Midbrain (tissue), 1 donor: ENCODE data around the gene EPHA2.
A peak's percentile ranks its signal among the peaks of the same experiment; 100 is the strongest.

ENCODE experiments used
- DNase-seq: peaks from one replicate; lab custom pipeline; 2025; lab: John Stamatoyannopoulos, UW

Gene EPHA2

DNA sequence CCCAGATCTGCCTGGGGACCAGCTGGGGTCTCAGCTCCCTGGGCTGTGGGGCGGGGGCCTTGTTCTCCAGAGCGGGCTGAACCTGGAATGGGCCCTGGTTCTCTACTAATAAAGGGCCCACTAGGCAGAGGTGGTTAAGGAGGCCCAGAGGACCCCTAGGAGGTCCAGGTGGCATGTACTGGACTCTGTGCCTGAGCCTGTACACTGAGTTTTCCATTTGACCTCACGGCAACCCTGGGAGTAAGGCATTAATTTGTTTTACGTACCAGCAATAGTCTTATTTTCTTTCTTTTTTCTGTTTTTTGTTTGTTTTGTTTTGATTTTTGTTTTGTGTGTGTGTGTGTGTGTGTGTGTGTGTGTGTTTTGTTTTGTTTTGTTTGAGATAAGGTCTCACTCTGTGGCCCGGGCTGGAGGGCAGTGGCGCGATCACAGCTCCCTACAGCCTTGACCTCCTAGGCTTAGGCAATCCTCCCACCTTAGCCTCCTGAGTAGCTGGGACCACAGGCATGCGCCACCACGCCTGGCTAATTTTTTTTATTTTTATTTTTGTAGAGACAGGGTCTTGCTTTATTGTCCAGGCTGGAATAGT, 62.9 kb downstream of the EPHA2 start:
- DNase-seq: no peak

DNA sequence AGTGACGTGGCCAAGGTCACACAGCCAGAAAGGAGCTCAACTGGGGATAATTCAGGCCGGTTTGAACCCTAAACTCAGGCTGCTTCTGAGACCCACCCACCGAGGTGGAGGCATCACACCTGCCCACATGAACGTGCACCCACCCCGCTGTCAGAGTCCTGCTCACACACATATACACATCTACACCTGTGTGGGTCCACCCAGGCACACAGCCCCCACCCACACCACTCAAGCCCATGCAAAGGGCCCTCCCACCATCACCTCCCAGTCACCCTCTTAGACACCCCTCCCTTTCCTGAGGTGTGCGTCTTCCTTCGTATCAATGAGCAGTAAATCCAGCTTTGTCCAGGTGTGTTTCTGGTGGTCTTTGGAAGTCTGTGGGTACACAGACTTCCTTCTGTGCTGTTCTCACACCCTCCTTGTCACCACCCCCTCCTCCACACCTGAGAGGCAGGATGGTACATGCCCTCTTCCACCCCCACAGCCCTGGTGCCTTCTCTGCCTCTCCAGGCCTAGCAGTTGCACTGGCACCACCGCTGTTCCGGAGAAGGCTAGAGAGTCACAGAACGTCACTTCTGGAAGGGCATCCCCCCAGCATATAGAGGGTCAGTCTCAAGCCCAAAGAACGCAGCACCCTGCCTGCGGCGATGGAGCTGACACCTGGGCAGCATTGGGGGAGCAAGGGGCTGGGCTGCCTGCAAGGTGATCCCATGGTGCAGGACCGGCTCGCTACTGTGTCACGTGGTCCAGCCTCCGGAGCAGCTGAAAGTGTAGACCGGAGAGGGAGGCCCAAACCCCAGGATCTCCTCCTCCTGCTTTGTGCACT, 63.6 kb downstream of the EPHA2 start:
- DNase-seq: no peak

GRCh38 chr1:16091296-16091695, 64.6 kb downstream of the EPHA2 start:
- no peak for DNase-seq

DNA sequence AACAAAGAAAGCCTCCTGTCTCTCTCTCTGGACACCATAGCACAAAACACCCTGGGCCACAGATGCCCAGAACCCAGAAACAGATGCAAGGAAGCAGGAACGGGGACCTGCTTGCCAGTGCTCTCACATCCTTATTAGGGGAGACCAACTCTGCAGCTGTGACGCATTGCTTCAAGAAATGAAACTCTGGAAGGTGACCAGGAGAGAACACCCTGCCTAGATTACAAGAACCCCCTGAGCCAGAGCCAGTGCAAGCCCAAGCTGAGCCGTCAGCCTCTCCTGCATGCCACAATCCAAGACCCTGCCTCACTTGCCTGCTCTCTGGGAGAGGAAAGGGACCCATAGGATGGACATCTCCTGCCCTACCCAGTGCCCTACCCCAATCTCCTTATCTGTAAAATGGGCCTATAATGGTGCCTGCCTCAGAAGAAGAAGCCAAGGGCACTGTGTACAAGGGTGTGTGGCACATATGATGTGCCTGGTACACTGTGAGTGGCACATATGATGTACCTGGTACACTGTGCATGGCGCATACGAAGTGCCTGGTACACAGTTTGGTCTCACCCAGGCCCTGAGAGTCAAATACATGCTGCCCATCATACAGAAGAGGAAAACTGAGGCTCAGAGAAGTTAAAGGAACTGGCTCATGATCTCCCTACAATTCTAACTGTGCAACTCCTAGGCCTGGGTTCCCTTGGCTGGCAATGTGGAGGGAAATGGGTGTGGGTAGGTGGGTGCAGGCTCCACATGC, 65.6 kb downstream of the EPHA2 start:
- no peak for DNase-seq

DNA sequence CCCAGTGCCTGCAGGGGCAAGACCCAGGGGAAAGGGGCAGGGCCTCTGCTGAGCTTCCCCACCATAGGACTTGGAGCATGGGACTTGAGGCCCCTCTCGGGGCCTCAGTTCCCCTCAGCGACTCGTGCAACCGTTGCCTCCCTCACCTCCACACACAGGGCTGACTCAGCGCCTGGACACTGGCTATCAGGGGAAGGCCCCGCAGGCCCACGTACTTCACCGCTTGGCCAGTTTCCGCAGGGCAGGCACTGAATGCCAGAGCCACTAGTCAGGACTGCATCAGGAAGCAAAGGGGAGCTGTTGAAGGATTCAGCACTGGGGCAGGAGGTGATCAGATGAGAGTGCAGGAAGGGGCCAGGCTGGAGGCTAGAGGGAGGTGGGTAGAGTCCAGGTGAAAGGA, 66.9 kb downstream of the EPHA2 start:
- no peak for DNase-seq

- no peak for DNase-seq
Observed at GRCh38 chr1:16088351-16088911, 67.4 kb downstream of the EPHA2 start.

DNA sequence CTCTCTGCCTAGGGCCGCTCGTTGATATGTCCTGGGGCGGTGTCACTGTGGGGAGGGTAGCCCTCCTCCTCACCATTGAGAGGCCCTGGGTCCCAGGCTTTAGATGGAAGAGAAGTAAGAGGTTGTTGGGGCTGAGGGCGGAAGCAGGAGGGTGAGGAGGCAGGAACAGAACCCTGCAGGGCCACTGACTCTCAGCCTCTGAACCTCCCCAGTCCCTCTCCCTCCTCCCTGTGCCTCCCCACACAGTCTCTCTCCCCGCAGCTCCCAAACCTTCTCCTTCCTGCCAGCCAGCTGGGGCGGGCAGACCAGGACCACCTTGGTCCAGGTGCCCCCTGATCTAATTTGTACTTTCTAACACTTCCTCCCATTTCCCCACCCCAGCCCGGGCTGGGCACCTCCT, 68.1 kb downstream of the EPHA2 start:
- no peak for DNase-seq

- DNase-seq: no peak
Observed at GRCh38 chr1:16085522-16085921, 70.3 kb downstream of the EPHA2 start.

DNA sequence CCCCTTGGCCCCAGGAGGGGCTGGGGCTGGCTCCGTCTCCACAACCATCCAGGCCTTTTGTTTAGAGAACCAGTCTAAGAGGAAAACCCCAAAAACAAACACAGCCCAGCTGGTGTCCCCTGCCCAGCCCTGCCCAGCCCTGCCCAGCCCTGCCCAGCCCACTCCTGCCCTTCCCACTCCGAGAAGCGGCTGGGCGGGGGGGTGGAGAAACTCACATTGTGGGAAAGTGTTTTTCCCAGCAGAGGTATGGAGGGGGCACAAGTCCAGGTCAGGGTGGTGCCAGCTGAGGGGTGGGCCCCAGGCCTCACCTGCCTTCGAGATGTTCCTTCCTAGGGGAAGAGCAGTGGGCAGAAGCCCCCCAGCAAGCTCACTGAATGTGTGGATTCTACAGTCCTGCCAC, 72.4 kb downstream of the EPHA2 start:
- no peak for DNase-seq

DNA sequence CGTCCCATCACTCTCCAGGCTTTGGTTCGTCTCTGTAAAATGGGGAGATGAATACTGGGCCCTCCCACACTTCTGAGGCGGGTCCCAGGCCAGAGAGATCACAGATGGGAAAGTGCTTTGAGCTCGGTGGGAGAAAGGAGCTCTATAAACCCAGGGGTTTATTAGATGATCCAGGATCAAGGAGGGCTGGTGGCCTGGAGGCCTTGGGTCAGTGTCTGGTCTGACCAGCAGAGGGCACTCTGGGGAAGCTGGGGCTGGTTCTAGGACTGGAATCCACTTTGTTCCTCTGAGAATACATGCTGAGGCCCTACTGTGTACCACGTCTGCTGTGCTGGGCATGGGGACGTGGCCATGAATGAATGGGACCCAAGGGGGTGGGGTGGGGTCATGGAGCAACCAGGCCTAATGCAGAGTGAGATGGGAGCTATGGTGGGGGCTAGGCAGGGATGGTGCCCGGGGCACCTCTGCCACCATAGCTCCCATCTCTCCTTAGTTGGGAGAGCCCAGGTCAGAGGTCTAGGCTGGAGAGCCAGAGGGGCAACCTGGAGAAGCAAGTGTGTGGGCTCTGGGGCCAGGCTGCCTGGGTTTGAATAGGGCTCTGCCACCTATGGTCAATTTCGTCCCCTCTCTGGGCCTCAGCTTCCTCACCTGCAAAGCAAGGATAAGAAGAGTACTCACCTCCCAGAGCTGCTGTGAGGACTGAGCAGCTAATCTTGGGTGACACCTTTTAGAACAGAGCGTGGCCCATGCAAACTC, 73.4 kb downstream of the EPHA2 start:
- no peak for DNase-seq

DNA sequence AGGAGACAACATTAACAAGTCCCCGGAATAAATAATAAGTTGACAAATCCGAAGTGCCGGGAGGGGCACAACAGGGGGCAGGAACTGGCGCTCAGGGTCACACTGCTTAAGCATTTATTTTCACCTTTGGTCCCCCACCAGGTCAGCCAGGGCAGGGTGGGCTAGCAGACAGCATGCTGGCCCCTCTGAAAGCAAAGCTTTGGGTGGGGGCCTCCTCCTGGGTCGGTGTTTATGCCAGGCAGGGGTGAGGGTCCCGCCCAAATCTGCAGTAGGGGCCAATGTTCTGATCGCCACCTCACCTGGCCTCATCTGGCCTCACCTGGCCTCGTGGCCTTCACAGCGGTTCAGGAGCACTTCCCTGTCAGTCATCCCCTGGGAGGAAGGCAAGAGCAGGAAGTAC, 74.2 kb downstream of the EPHA2 start:
- no peak for DNase-seq

- DNase-seq: no peak
Observed at GRCh38 chr1:16080422-16081150, 75.3 kb downstream of the EPHA2 start.

DNA sequence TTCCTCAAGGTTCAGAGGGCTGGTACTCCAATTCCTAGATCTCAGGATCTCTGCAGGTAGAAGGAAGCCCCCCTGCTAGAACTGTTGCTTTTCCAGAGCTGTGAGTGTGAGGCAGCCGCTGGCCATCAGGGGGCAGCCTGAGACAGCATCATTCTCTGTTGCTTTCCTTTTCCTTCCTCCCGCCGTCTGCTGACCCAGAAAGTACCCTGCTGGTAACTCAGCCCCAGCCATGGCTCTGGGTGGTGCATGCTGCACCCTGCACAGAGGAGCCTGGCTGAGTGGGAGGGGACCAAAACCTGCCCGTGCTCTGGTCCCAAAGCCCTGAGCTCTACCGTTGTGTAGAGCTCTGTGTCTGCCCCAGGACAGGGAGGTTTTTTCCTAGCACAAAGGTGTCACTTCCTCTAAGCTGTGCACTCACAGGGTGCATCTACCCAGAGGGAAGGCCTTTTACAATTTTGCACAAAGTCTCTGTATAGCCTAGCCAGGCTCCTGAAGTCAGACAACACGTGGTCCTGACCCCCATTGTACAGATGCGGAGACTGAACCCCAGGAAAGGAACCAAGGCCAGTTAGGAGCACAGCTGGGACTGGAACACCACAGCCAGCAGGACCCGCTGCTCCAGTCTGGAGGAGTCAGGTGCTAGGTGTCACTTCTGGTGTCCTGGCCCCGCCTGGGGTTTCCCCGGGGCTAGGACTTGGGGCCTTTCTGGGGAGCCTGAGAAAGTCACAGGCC, 76.8 kb downstream of the EPHA2 start:
- peak; percentile 70 for DNase-seq

- no peak for DNase-seq
Observed at GRCh38 chr1:16077406-16078245, 78.2 kb downstream of the EPHA2 start.

- DNase-seq: no peak
Observed at GRCh38 chr1:16076865-16077238, 79.0 kb downstream of the EPHA2 start.

DNA sequence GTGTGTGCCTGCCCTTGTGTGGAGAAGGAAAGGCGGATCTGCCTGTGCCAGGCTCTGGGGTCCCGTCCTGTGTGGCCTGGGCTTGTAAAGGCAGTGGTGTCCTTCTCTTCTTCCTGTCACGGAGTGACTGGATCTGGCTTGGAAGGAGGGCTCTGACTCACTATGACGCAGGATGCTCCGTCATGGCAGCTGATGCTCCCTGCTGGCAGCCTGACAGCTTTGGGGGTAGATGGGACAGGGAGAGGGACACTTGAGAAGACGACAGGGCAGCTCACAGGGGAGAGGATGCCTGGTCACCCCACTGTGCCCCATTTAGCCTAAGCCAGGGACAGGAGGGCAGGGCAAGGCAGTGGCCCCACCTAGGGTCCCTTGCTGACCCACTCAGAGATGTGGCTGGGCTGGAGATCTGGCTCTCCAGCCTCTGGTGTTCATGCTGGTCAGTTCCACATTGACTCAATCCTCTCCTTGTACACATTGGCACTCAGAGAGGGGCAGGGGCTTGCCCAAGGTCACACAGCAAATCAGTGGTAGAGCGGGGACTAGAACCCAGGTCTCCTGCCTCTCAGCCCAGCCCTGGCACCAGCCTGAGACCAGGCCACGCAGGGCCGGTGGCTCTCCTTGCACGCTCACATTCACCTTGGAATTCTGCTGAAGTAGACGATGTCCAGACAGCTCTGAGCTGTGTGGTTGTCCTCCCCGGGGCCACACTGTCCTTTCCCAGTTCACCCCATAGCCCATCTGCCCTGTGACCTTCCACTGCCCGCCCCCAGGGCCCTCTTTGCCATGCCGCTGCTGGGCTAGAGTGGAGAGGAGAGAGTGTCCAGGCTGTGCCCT, 79.6 kb downstream of the EPHA2 start:
- no peak for DNase-seq

GRCh38 chr1:16075337-16076030, 80.4 kb downstream of the EPHA2 start:
- DNase-seq: peak; percentile 38
